Sigmoid colon (tissue), 4 donors: ENCODE measurements around the gene LGR6.

Source experiments
- POLR2AphosphoS5 ChIP-seq, 4 donors: sonication (generic); formaldehyde crosslinking; IDR thresholded peaks; one replicate each; pipeline ENCODE4 v1.6.1; 2017; ENCODE audit warnings: antibody characterized with exemption in 4 of 4
- TF ChIP-seq, protein P1 (sequence below), 4 experiments: fragments of 450-650 bp in 3 of 4; fragments of 200-600 bp in 1 of 4; IDR thresholded peaks; one replicate each; pipeline ENCODE4 v1.5.1; 2016 to 2019; ENCODE audit warnings: antibody characterized with exemption in 4 of 4, mild to moderate bottlenecking in 3 of 4, moderate library complexity in 2 of 4

DNA sequence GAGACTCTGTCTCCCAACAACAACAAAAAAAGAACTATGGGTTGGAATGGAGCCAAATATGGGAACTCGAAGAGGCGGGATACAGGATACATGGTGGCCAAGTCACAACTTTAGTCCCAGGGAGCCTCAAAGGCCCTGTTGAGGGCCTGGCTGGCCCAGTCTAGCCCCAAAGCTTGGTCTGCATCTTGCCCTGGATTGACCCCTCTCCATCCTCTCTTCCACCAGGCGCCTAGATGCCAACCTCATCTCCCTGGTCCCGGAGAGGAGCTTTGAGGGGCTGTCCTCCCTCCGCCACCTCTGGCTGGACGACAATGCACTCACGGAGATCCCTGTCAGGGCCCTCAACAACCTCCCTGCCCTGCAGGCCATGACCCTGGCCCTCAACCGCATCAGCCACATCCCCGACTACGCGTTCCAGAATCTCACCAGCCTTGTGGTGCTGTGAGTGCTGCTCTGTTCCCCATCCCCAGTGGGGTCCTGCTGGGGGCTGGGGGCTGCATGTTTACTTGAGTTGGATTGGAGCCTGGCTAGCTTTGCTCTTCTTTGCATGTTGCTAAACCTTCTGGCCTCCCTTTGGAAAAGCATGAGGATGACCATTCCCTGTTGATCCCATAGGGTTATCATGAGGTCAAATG, 82.6 kb downstream of the LGR6 start:
- TF ChIP-seq, protein P1, sequence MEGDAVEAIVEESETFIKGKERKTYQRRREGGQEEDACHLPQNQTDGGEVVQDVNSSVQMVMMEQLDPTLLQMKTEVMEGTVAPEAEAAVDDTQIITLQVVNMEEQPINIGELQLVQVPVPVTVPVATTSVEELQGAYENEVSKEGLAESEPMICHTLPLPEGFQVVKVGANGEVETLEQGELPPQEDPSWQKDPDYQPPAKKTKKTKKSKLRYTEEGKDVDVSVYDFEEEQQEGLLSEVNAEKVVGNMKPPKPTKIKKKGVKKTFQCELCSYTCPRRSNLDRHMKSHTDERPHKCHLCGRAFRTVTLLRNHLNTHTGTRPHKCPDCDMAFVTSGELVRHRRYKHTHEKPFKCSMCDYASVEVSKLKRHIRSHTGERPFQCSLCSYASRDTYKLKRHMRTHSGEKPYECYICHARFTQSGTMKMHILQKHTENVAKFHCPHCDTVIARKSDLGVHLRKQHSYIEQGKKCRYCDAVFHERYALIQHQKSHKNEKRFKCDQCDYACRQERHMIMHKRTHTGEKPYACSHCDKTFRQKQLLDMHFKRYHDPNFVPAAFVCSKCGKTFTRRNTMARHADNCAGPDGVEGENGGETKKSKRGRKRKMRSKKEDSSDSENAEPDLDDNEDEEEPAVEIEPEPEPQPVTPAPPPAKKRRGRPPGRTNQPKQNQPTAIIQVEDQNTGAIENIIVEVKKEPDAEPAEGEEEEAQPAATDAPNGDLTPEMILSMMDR (IDR thresholded peaks at IDR 0.05): no peak
- no peak for TF ChIP-seq POLR2AphosphoS5 (IDR thresholded peaks at IDR 0.05)
